GM23248 (cell line): ENCODE results near the gene HMCN1. TPM values are rescaled to one million over a fixed set of nuclear protein-coding genes. Genes with fewer than 3 reads are reported as not detected.

ENCODE experiments used
- DNase-seq: peaks from one replicate; pipeline ENCODE4 v3.0.0-alpha.2; 2015
- H2AFZ ChIP-seq: fragments of 200-600 bp; sonication (generic); 2 replicates; pipeline ENCODE4 v1.6.1; 2016; ENCODE audit warnings: antibody characterized with exemption
- H3F3A ChIP-seq: fragments of 200-600 bp; sonication (generic); 2 replicates; pipeline ENCODE4 v1.6.1; 2016; ENCODE audit warnings: mild to moderate bottlenecking, antibody characterized with exemption, mixed run types; ENCODE audit not compliant: insufficient read depth
- H3K27ac ChIP-seq: fragments of 200-600 bp; sonication (generic); 2 replicates; pipeline ENCODE4 v1.5.1; 2016; ENCODE audit warnings: mild to moderate bottlenecking
- H3K27me3 ChIP-seq: fragments of 200-600 bp; sonication (generic); replicated peaks from 2 replicates; pipeline ENCODE4 v1.6.1; 2016; ENCODE audit warnings: mild to moderate bottlenecking; ENCODE audit not compliant: insufficient read depth
- H3K36me3 ChIP-seq: fragments of 200-600 bp; sonication (generic); 2 replicates; pipeline ENCODE4 v1.6.1; 2016; ENCODE audit warnings: low read depth, mild to moderate bottlenecking
- H3K4me1 ChIP-seq: fragments of 200-600 bp; sonication (generic); 2 replicates; pipeline ENCODE4 v1.6.1; 2016; ENCODE audit warnings: mild to moderate bottlenecking; ENCODE audit not compliant: insufficient read depth
- H3K4me2 ChIP-seq: fragments of 200-600 bp; sonication (generic); one replicate; pipeline ENCODE4 v1.6.1; 2016; ENCODE audit warnings: mild to moderate bottlenecking; ENCODE audit not compliant: unreplicated experiment
- H3K4me3 ChIP-seq: fragments of 200-600 bp; sonication (generic); 2 replicates; pipeline ENCODE4 v1.5.1; 2016; ENCODE audit warnings: mild to moderate bottlenecking
- H3K79me2 ChIP-seq: fragments of 200-600 bp; sonication (generic); 2 replicates; pipeline ENCODE4 v1.6.1; 2016; ENCODE audit warnings: mild to moderate bottlenecking; ENCODE audit not compliant: insufficient read depth
- H3K9ac ChIP-seq: fragments of 200-600 bp; sonication (generic); 2 replicates; pipeline ENCODE4 v1.6.1; 2016; ENCODE audit warnings: mild to moderate bottlenecking
- H3K9me2 ChIP-seq: fragments of 200-600 bp; sonication (generic); 2 replicates; pipeline ENCODE4 v1.6.1; 2016; ENCODE audit warnings: mixed run types, mild to moderate bottlenecking, moderate library complexity; ENCODE audit not compliant: insufficient read depth
- H3K9me3 ChIP-seq: fragments of 200-600 bp; sonication (generic); one replicate; pipeline ENCODE4 v1.6.1; 2017; ENCODE audit warnings: low read depth
- H4K20me1 ChIP-seq: fragments of 200-600 bp; sonication (generic); 2 replicates; pipeline ENCODE4 v1.6.0; 2016; ENCODE audit not compliant: insufficient read depth
- EZH2 ChIP-seq: fragments of 200-600 bp; sonication (generic); IDR thresholded peaks from 2 replicates; pipeline ENCODE4 v1.6.1; 2018; ENCODE audit warnings: antibody characterized with exemption, mild to moderate bottlenecking; ENCODE audit not compliant: insufficient read depth, poor library complexity, severe bottlenecking
- EZH2phosphoT487 ChIP-seq: fragments of 200-600 bp; sonication (generic); IDR thresholded peaks from 2 replicates; pipeline ENCODE4 v1.6.1; 2018; ENCODE audit warnings: antibody characterized with exemption, moderate library complexity, mild to moderate bottlenecking, low read depth; ENCODE audit not compliant: insufficient read depth
- WGBS, 2 experiments: methylation state at CpG; one replicate each; pipeline ENCODE4 v1.1.6; 2015 to 2017; ENCODE audit warnings: low lambda C conversion rate in 2 of 2, low coverage in 1 of 2; ENCODE audit errors: missing lambda C conversion rate in 2 of 2; 5-methylcytosine and 5-hydroxymethylcytosine counted together
- in situ Hi-C: fragments of 300-500 bp; cut with MboI; formaldehyde crosslinking; loops from 2 replicates; pipeline ENCODE4 v1.15.0; 2020
- polyA plus RNA-seq: library from polyadenylated mRNA; unstranded; fragments of >200 nt; fragmentation: Nextera tagmentation; extraction: Ambion mirVana; gene quantifications from 2 replicates; pipeline ENCODE4 v1.2.1, GENCODE V29; 2016
- total RNA-seq: library from RNA; depleted of rRNA; stranded (reverse); fragments of >200 nt; shearing (Covaris generic); gene quantifications from 2 replicates; pipeline ENCODE4 v1.2.3, GENCODE V29; 2014

The HMCN1 gene
- total and polyA plus RNA-seq, 2 experiments from 2014 or later, result 1.8 to 5.2 TPM

DNA sequence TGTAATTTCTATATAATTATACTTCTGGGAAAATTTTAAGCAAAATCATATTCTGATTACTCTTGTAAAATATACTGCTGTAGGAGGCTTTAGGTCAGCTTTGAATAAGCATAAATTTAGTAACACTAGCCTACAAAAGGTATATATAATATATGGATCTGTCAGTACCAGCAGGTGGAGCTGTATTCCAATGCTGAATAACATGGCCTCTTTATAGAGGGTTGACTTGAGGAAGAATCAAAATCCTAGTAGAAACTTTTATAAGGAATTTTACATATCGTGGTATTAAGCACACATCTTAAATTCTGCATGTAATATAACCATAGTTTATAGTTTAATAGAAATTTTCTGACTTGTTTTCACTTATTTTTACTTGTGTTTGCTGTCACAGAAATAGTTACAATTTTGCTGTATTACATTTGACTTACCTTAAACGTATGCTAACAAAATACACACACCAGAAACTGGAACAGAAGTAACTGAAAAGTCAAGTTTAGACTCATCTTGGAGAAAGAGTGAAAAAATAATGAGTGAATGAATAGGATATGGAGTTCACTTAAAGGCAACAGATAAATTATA lies 79.3 kb downstream of the HMCN1 start:
- H3K27me3 ChIP-seq, result no peaks in the 10 kb centered on the region
- no peaks in the 10 kb centered on the region for H3K9me3 ChIP-seq
- H4K20me1 ChIP-seq, result no peaks in the 10 kb centered on the region
- in situ Hi-C loops, result loop anchor here (25.0 kb wide), 1 partner anchor 399 kb away; no protein-coding TSS in a partner anchor
- no peak overlapping the region for H3K4me2 ChIP-seq
- no peaks in the 10 kb centered on the region for H3F3A ChIP-seq
- no peak overlapping the region for H3K4me3 ChIP-seq
- no peak overlapping the region for H3K27ac ChIP-seq
- no peak overlapping the region for H2AFZ ChIP-seq
- H3K9ac ChIP-seq, result no peak overlapping the region
- H3K9me2 ChIP-seq, result no peaks in the 10 kb centered on the region
- WGBS, 2 experiments, result 50% methylated on average over 2 of the region's 2 CpGs
- H3K79me2 ChIP-seq, result no peaks in the 10 kb centered on the region
- peaks cover 15% of the 10 kb centered on the region for H3K4me1 ChIP-seq
- no peaks in the 10 kb centered on the region for H3K36me3 ChIP-seq
- DNase-seq, result peak; percentile 75
- TF ChIP-seq EZH2 (no peak), EZH2phosphoT487 (no peak)

- Histone ChIP-seq H3K27me3 (no peaks in the 10 kb centered on the region), H3F3A (no peaks in the 10 kb centered on the region), H4K20me1 (no peaks in the 10 kb centered on the region), H3K4me3 (no peak overlapping the region), H3K9ac (no peak overlapping the region), H3K79me2 (no peaks in the 10 kb centered on the region), H3K4me1 (peaks cover 11% of the 10 kb centered on the region), H2AFZ (no peak overlapping the region), H3K36me3 (no peaks in the 10 kb centered on the region), H3K9me2 (no peaks in the 10 kb centered on the region), H3K9me3 (no peaks in the 10 kb centered on the region), H3K27ac (no peak overlapping the region), H3K4me2 (no peak overlapping the region)
- TF ChIP-seq EZH2 (no peak), EZH2phosphoT487 (no peak)
- 0% methylated on average over 1 of the region's 1 CpG for WGBS, 2 experiments
- in situ Hi-C loops, result loop anchor here (25.0 kb wide), 1 partner anchor 396 kb away; no protein-coding TSS in a partner anchor
- peak; percentile 76 for DNase-seq
Observed at GRCh38 chr1:185816460-185816859, 82.3 kb downstream of the HMCN1 start.

GRCh38 chr1:185819798-185820197 lies 85.6 kb downstream of the HMCN1 start:
- Histone ChIP-seq H3K4me2 (no peak overlapping the region), H3K27me3 (no peaks in the 10 kb centered on the region), H3K4me1 (peaks cover 19% of the 10 kb centered on the region), H2AFZ (no peak overlapping the region), H3K4me3 (no peak overlapping the region), H3F3A (no peaks in the 10 kb centered on the region), H3K27ac (no peak overlapping the region), H3K9me3 (no peaks in the 10 kb centered on the region), H3K9me2 (no peaks in the 10 kb centered on the region), H3K79me2 (no peaks in the 10 kb centered on the region), H4K20me1 (no peaks in the 10 kb centered on the region), H3K9ac (no peak overlapping the region), H3K36me3 (no peaks in the 10 kb centered on the region)
- in situ Hi-C loops, result loop anchor here (25.0 kb wide), 1 partner anchor 393 kb away; no protein-coding TSS in a partner anchor
- TF ChIP-seq EZH2, result no peak
- TF ChIP-seq EZH2phosphoT487, result no peak
- DNase-seq, result no peak

- Histone ChIP-seq H3K27ac (no peak overlapping the region), H3K9ac (no peak overlapping the region), H3K9me2 (no peaks in the 10 kb centered on the region), H3K4me1 (peaks cover 8% of the 10 kb centered on the region; the same call in 1 of the 2 replicates), H3K4me3 (no peak overlapping the region), H3K79me2 (no peaks in the 10 kb centered on the region), H3K36me3 (no peaks in the 10 kb centered on the region), H3K4me2 (no peak overlapping the region), H4K20me1 (no peaks in the 10 kb centered on the region), H2AFZ (no peak overlapping the region), H3F3A (no peaks in the 10 kb centered on the region), H3K9me3 (no peaks in the 10 kb centered on the region), H3K27me3 (no peaks in the 10 kb centered on the region)
- 95 to 100% methylated on average over 3 of the region's 3 CpGs for WGBS, 2 experiments
- TF ChIP-seq EZH2phosphoT487, result no peak
- TF ChIP-seq EZH2, result no peak
- no peak for DNase-seq
- in situ Hi-C loops, result loop anchor here (25.0 kb wide), 1 partner anchor 391 kb away; no protein-coding TSS in a partner anchor
Observed at GRCh38 chr1:185821612-185822385, 87.6 kb downstream of the HMCN1 start.
